Fibroblast of mammary gland (primary cell): ENCODE measurements around the gene REXO1.
A peak's percentile ranks its signal among the peaks of the same experiment; 100 is the strongest.
"Not testable (repeated sequence)": the region's sequence is repeated elsewhere in the genome, so short reads cannot be mapped to it uniquely, and the experiment has no call there.

Experiments
- DNase-seq: peaks from one replicate; pipeline ENCODE4 v3.0.0-alpha.2; 2010; ENCODE audit warnings: low read depth
- H3K4me3 ChIP-seq: 2 replicates; pipeline ENCODE4 v1.5.1; 2011; ENCODE audit warnings: low read depth, mild to moderate bottlenecking, low read length, moderate library complexity; ENCODE audit not compliant: control insufficient read depth
- TF ChIP-seq, protein P1 (sequence below): conservative IDR thresholded peaks from 2 replicates; pipeline ENCODE4 v1.5.1; 2011; ENCODE audit warnings: low read depth, low read length, inconsistent platforms; ENCODE audit not compliant: control insufficient read depth, insufficient read depth

Gene REXO1, protein sequence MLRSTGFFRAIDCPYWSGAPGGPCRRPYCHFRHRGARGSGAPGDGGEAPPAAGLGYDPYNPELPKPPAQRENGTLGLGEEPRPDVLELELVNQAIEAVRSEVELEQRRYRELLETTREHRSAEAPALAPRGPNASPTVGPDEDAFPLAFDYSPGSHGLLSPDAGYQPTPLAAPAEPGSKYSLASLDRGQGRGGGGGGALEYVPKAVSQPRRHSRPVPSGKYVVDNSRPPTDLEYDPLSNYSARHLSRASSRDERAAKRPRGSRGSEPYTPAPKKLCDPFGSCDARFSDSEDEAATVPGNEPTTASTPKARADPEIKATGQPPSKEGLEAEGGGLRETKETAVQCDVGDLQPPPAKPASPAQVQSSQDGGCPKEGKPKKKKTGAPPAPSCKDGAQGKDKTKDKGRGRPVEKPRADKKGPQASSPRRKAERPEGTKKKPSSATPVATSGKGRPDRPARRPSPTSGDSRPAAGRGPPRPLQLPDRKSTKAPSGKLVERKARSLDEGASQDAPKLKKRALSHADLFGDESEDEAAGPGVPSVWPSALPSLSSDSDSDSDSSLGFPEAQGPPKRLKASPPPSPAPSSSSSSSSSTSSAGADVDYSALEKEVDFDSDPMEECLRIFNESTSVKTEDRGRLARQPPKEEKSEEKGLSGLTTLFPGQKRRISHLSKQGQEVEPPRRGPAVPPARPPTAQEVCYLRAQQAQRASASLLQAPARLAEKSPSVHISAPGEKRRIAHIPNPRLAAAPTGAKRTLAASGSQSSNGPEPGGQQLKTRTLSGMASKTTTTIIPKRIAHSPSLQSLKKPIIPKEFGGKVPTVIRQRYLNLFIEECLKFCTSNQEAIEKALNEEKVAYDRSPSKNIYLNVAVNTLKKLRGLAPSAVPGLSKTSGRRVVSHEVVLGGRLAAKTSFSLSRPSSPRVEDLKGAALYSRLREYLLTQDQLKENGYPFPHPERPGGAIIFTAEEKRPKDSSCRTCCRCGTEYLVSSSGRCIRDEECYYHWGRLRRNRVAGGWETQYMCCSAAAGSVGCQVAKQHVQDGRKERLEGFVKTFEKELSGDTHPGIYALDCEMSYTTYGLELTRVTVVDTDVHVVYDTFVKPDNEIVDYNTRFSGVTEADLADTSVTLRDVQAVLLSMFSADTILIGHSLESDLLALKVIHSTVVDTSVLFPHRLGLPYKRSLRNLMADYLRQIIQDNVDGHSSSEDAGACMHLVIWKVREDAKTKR

DNA sequence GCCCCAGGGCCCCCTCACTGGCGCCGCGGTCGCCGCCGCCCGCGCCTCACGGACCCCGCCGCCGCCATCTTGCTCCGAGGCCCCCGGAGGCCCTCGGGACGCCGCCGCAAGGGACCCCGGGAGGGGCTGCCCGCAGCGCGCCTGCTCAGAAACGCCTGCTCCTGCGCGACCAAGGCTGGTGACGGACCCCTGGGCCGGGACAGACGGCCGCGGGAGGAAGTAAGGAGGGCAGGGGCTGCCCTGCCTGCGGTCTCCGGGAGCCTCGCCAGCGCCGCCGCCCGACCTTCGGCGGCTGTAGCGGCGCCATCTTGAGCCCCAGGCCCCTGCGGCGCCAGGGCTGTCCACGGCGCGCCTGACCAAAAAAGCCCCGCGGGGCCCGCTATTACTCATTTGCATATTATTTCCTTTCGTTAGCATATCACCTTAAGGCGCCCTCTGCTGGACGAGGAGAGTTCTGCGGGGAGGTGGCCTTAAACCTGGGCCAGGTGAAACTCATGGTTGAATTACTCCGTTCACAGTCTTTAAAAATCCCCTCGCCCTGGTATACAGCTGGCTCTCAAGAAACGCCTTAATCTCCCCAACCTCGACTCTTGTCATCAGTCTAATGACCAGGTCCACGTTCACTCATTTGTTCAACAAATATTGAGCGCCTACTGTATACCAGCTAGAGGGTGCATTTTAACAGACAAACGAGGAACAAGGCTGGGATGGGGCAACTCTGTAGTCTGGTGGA, at the start of gene REXO1:
TSS of gene REXO1 (minus strand) at position 85 of the 733 bp plus-strand sequence. CDS start 125 bp downstream, outside the sequence.
- TF ChIP-seq, protein P1, sequence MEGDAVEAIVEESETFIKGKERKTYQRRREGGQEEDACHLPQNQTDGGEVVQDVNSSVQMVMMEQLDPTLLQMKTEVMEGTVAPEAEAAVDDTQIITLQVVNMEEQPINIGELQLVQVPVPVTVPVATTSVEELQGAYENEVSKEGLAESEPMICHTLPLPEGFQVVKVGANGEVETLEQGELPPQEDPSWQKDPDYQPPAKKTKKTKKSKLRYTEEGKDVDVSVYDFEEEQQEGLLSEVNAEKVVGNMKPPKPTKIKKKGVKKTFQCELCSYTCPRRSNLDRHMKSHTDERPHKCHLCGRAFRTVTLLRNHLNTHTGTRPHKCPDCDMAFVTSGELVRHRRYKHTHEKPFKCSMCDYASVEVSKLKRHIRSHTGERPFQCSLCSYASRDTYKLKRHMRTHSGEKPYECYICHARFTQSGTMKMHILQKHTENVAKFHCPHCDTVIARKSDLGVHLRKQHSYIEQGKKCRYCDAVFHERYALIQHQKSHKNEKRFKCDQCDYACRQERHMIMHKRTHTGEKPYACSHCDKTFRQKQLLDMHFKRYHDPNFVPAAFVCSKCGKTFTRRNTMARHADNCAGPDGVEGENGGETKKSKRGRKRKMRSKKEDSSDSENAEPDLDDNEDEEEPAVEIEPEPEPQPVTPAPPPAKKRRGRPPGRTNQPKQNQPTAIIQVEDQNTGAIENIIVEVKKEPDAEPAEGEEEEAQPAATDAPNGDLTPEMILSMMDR = peak; percentile 84
- H3K4me3 ChIP-seq = peak within 1 kb of the TSS; percentile 73
- peak; percentile 85 for DNase-seq

- no peak overlapping the region for H3K4me3 ChIP-seq
- TF ChIP-seq, protein P1 = no peak
- no peak for DNase-seq
These were observed 48.2 kb upstream of the REXO1 start for GRCh38 chr19:1896508-1896907.

- TF ChIP-seq, protein P1 = no peak
- DNase-seq = no peak
- no peak overlapping the region for H3K4me3 ChIP-seq
These were observed 45.5 kb upstream of the REXO1 start for GRCh38 chr19:1893791-1894190.

DNA sequence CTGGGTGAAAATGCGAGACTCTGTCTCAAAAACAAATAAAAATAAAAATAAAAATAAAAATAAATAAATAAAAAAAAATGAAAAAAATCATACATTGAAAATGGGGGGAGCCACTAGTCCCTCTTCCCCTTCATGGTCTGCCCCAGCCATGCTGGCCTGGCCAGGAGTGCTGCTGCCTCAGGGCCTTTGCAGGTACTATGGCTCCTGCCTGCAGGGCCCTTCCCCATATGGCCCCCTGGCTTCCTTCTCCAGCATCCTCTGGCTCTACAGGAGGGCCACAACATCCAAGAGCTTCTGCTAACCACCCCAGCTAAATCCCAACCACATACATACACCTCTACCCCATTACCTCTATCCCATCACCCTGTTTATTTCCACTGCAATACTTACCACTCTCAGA, 41.6 kb upstream of the REXO1 start:
- no peak for DNase-seq
- TF ChIP-seq, protein P1 = no peak
- no peak overlapping the region for H3K4me3 ChIP-seq

GRCh38 chr19:1888385-1888784, 40.1 kb upstream of the REXO1 start:
- DNase-seq = no peak
- no peak overlapping the region for H3K4me3 ChIP-seq
- TF ChIP-seq, protein P1 = no peak

- DNase-seq, H3K4me3 ChIP-seq: not testable (repeated sequence)
These were observed 38.1 kb upstream of the REXO1 start for GRCh38 chr19:1886360-1886759.

GRCh38 chr19:1885398-1886119, 37.3 kb upstream of the REXO1 start, which contains the start of gene ABHD17A:
Gene ABHD17A, minus strand, starts transcription at chr19:1885496. Its CDS starts 3,930 bp downstream, at chr19:1881566.
- DNase-seq = peak; percentile 86
- peak within 1 kb of the TSS; percentile 85 for H3K4me3 ChIP-seq
